ENCODE results near the gene NRXN2.

NRXN2 gene

DNA sequence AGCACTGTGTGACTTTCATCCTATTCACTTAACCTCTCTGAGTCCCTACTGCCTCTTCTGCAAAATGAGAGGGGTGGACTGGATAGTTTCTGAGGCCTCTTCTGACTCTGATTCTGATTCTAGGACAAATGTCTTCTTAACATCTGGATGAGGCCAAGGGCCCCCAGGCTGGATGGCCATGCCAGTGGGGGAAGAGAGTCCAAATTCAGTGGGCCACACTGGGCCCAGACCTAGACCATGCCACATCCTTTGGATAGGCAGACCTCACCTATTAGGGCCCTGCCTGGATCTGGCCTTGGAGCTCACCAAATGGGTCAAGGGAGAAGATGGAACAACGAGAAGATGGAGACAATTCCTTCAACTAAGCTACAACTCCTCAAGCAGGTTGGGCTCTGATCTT lies 24.6 kb downstream of the NRXN2 start:
- TF ChIP-seq GATA3 (IDR thresholded peaks at IDR 0.05; ENCODE audit: low read depth, low read length) = no peak
- TF ChIP-seq GATA2 (IDR thresholded peaks at IDR 0.05; ENCODE audit: low read depth, low read length) = no peak

DNA sequence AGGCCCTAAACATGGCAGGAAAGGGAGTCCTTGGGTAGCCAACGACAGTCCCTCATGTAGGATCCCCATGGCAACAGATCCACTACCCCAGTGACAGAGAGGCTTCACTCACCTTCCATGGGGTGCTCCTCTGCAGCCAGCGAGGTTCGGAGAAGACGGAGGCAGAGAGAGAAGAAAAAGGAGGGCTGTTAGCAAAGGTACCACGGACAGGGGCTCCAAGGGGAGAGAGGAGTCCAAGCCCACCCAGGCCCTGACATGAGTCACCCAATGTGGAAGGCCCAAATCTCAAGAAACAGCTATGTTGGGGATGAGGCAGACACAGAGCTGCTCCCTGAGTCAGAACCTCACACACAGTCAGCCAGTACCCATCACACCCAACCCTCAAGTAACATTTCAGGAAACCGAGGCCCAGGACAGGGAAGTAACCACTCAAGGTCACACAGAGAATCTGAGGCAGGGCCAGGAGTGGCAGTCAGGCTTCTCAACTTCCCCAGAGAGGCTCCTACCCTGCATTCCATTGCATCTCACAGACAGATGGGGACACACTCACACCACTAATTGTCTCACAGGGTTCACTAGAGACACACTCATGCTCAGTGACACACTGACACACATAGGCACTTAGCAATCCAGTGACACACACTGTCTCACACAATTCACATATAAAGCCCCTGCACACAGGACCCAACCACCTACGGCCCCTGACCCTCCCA lies 25.2 kb downstream of the NRXN2 start:
- TF ChIP-seq GATA2 (IDR thresholded peaks at IDR 0.05; ENCODE audit: low read depth, low read length) (no peak), GATA3 (IDR thresholded peaks at IDR 0.05; ENCODE audit: low read depth, low read length) (no peak)

DNA sequence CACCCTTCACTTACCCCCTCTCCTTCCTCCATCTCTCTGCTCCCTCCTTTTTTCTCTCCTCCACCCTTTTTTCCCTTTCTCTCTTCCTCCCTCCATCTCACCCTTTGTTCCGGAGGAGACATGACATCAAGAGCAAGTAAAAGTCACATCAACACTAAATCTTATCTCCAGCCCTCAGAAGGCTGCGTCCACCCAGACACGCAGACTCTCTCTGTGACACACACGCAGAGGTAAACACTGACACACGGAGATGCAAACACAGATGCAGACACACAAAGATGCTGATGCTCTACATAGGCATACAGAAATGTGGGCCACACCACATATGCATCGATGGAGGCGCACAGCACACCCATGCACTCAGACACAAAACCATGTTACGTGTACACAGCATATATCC lies 27.0 kb downstream of the NRXN2 start:
- TF ChIP-seq GATA2 (IDR thresholded peaks at IDR 0.05; ENCODE audit: low read depth, low read length) (no peak), GATA3 (IDR thresholded peaks at IDR 0.05; ENCODE audit: low read depth, low read length) (no peak)

DNA sequence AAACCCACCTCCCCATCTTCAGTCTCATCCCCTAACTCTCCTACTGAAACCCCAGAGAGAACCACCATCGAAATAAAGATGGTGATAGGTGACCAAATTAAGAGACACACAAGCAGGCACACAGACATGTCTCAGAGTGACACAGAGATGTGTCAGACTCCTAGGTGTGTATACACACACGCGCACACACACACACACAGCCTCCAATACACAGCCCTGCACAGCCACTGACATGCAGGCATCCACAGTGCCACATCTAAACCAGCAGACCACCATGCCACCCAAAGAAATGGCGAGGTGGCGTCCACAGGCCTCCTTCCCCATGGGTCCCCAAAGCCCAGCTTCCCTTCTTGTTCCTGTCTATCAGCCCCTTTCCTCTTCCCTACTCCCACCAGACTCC lies 27.4 kb downstream of the NRXN2 start:
- no peak for TF ChIP-seq GATA3 (IDR thresholded peaks at IDR 0.05; ENCODE audit: low read depth, low read length)
- TF ChIP-seq GATA2 (IDR thresholded peaks at IDR 0.05; ENCODE audit: low read depth, low read length) = no peak

DNA sequence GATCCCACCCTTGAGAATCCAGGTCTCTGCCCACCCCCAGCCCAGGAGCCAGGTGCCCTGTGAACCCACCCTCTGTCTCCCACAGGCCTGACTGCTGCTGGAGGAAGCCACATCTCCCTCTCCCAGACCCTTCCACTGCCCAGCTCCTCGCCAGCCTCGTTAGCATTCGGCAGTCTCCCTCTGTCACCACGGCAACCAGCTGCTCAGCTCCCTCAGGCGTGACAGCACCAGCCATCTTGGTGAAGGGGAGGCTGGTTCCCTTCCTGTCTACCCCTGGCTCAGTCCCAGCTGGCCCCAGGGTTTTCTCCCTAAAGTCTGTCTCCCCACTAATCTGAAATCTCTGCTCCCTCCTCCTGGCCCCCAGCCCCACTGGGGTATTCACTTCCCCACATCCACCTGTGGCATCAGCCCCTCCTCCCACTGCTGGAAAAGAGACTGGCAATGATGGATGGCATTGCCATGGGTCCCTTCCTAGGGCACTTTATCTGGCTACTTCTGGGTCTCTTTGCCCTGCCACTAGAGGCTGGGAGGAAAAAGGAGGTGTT lies 28.1 kb downstream of the NRXN2 start:
- TF ChIP-seq GATA2 (IDR thresholded peaks at IDR 0.05; ENCODE audit: low read depth, low read length) = peak; percentile 84
- no peak for TF ChIP-seq GATA3 (IDR thresholded peaks at IDR 0.05; ENCODE audit: low read depth, low read length)

DNA sequence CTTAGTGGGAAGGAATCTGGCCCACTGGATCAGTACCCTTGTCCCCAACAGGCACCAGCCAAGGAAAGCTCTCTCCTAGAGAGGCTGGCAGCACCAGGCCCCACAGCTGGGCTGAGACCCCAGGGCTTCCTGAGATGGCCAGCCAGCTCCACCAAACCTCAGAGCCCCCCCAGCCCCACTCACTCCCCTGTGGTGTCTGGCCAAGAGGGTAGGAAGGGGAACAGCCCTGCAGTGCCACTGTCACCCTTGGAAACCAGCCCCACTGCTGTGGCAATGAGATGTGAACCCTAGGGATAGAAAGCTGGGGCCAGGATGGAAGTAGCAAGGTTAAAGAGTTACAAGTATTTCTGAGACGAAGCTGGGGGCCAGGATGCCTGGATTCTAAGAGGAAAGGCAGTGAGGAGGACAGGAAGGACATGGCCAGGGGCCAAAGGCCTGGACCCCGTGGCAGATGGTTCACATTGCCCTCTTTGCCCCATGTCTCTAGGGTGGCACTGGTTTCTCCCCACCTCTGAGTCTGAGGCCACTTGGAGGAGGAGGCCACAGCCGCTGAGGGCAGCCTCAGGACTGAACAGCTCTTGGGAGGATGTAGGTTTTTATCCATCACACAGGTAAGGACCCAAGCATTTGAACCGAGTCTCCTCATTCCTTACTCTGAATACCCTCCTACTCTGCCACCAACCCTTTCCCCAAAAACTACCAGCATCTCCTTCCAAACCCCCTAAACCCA lies 28.8 kb downstream of the NRXN2 start:
- TF ChIP-seq GATA3 (IDR thresholded peaks at IDR 0.05; ENCODE audit: low read depth, low read length) (no peak), GATA2 (IDR thresholded peaks at IDR 0.05; ENCODE audit: low read depth, low read length) (no peak)

DNA sequence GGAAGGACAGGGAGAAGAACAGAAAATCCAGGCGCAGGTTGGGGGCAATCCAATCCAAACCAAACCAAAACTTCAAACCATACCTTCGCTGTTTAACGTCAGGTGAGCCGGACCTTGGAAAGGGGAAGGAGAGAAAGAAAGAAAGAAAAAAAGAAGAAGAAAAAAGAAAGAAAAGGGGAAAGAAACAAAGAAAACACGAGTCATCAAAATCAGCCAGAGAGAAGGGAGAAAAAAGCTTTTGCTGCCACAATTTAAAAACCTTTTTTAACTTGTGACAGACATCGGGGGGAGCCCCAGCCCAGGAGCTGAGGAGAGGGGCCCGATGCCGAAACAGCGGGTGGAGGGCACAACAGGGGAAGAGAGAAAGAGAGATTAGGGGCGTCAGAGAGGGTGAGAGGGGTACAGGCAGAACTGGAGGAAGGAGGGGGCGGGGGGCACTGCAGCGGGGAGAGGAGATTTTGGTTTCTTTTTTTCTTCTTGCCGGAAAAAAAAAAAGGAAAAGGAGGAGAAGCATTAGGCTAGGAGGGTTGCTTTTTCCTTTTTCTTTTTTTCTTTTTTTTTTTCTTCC lies 30.1 kb downstream of the NRXN2 start:
- no peak for TF ChIP-seq GATA2 (IDR thresholded peaks at IDR 0.05; ENCODE audit: low read depth, low read length)
- TF ChIP-seq GATA3 (IDR thresholded peaks at IDR 0.05; ENCODE audit: low read depth, low read length) = no peak

DNA sequence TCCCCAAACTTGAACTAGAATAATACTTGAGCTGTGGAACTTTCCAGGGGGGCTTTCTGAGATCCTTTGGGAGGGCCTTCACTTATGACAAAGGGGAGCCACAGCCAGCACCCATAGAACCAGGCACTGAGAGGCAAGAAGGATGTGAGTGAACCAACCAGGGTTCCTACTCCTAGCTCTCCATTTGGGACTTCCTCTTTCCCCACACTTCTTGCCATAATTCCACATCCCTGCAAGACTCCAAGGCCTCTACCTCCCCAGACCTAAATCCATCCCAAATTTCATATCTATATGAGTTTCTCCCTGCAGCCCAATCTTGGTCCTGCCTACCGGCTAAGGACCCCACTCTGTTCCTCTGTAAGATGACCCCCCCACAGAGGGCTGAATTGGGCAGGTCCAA lies 31.5 kb downstream of the NRXN2 start:
- TF ChIP-seq GATA2 (IDR thresholded peaks at IDR 0.05; ENCODE audit: low read depth, low read length) (no peak), GATA3 (IDR thresholded peaks at IDR 0.05; ENCODE audit: low read depth, low read length) (no peak)

DNA sequence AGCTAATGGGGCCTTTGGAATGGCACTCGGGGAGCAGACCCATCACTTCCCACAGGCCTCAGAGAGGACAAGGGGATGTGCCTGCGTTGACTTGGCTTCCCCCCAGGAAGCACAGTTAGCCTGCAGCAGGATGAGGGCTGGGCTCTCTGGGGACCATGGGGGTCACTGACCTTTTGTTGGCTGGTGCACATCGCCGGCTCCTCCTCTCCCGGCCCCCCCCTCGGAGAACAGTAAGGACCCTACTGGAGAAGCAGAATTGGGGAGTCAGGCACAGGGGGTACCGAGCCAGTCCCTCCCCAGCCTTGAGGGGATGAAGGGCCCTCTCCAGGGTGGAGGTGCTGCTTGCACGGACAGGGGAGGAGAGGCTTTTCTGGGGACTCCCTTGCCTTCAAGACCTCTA lies 32.8 kb downstream of the NRXN2 start:
- no peak for TF ChIP-seq GATA3 (IDR thresholded peaks at IDR 0.05; ENCODE audit: low read depth, low read length)
- no peak for TF ChIP-seq GATA2 (IDR thresholded peaks at IDR 0.05; ENCODE audit: low read depth, low read length)

DNA sequence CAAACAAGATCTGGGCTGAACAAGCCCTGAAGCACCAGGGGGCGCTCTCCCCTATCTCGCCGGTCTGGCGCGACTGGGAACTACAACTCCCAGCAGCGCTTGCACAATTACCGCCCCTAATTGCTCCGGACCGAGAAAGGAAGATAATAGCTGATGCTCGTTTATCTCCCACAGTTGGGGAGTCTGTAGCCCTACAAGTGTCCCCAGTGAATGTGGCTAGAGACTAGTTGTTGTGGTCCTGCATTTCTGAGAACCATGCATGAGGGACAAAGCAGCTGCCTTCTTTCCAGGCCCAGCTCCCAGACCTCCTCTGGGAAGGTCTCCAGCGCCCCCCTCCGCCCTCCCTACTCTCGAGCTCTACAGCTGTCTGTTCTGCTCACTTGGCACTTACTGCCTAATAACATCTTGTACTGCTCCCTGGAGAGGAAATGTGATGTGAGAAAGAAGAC lies 34.4 kb downstream of the NRXN2 start:
- peak; percentile 48; the same call in 1 of the 2 replicates for TF ChIP-seq GATA2 (IDR thresholded peaks at IDR 0.05; ENCODE audit: low read depth, low read length)
- no peak for TF ChIP-seq GATA3 (IDR thresholded peaks at IDR 0.05; ENCODE audit: low read depth, low read length)

DNA sequence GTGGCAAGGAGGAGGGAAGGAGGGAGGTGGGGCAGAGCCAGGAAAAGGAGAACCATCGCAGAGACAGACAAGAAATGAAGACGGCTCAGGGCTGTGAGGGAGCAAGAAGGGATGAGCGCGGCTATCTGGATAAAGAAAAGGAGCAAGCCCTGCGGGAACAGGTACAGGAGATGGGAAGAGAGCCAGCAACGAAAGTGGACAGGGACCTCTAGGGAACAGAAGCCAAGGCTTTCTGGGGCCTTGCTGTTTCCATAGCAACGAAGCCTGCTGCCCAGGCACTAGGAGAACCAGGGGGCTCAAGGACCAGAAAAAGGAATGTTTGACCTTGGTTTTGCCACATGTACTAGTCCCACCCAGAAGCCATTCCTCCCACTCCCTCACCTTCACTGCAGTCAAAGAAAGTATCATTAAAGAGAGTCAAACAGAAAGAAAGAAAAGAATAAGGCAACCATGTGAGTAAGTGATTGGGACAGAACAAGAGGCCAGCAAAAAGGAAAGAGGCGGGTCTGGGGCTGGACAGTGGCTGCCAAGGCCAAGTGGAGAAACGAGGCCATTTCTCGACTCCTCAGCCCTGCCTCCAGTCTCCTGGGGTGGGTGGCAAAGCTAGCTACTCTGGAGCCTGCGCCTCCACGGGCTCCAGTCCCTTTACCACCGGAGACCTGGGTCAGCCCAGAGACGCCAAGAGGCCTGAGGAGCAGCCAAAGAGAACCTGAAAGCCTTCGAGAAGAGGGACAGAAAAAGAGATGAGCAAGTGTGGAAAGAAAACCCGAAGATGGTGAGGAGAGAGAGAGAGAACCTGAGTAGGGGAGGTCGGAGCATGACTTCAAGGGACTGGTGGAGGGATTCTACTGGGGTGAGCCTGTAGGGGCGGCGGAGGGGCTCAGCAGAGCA lies 35.1 kb downstream of the NRXN2 start:
- TF ChIP-seq GATA3 (IDR thresholded peaks at IDR 0.05; ENCODE audit: low read depth, low read length) (no peak), GATA2 (IDR thresholded peaks at IDR 0.05; ENCODE audit: low read depth, low read length) (no peak)

DNA sequence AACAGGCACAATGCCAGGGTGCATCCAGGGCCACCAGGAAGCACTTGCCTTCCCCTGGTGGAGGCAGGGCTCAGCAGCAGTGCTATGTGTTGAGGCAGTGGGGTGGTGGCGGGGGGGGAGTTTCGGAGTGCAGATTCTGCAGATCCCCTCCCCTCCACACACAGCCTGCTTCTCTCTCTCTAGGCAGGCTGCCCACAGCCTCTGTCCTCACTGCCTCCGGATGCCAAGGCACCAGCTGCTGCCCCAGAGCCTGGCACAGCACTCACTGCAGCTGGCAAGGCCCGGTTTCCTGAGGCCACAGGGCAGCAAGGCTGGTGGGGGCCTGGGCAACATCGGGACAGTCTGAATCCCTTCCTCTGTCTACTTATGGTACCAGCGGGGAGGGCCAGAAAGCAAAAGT lies 35.8 kb downstream of the NRXN2 start:
- no peak for TF ChIP-seq GATA3 (IDR thresholded peaks at IDR 0.05; ENCODE audit: low read depth, low read length)

DNA sequence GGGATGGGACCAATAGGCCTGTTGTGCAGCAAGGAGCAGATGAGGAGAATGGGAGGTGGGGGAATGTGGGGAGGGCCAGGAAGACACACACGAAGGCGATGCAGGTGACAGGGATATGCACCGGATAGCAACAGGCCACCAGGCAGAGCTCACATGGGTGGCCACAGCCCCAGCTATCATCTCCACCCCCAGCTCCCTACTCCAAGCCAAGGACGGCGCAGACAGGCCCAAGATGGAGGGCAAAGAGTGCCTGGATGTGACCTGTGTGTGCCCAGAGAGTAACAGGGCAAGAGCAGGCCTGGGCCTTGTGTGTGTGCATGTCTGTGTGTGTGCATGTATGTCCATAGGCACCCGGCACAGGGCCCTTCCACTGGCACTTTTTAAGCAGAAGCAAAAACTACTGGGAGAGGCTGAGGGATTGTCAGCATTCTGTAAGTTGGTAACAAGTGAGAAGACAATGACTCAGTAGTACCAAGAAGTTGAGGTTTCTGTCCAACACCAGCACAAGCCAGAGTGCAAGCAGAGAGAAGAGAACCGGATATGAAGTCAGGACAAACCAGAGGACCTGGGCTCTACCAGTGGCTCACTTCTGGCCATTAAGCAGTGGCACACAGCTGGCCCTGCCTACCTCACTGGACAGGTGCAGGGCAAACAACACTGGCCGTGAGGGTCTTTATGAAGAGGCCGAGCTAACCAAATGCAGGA lies 36.4 kb downstream of the NRXN2 start:
- TF ChIP-seq GATA3 (IDR thresholded peaks at IDR 0.05; ENCODE audit: low read depth, low read length) = no peak
